ENCODE data around the gene PTH2. TPM values are rescaled to one million over a fixed set of nuclear protein-coding genes. Genes with fewer than 3 reads are reported as not detected.

Gene PTH2
- total and polyA plus RNA-seq, 10 of the 15 experiments (the other 5 are each of a cell fraction or from before 2014, with no cell fraction given): not detected

GRCh38 chr19:49420227-49420626 is 3.0 kb downstream of the PTH2 start:
- RAD21 ChIA-PET (ENCODE audit: unreplicated experiment): interaction anchor here (1.7 kb wide), 1 partner anchor 17 kb away, joined by 5 read pairs; no protein-coding TSS in a partner anchor
- ATAC-seq: no peak
- SMC1A ChIA-PET (ENCODE audit: uncharacterized antibody, unreplicated experiment): interaction anchor here (0.7 to 1.4 kb wide), 5 partner anchors 19 to 85 kb away, joined by 3 to 4 read pairs (median 3); partner anchors contain the start of gene CD37
- in situ Hi-C loops (cut with MboI) (no loop called here), intact Hi-C loops (cut with micrococcal nuclease; ENCODE audit: unreplicated experiment) (no loop called here)
- no TSS peak for BruUV-seq (replicated peaks)
- Histone ChIP-seq H3K4me3 (no peak overlapping the region), H3K4me1 (ENCODE audit: control insufficient read depth, insufficient read depth, low read length) (peaks cover 7% of the 10 kb centered on the region; the same call in 1 of the 2 replicates), H3K79me2 (ENCODE audit: control insufficient read depth, insufficient read depth, low read length) (no peaks in the 10 kb centered on the region), H3K36me3 (ENCODE audit: control insufficient read depth in 2 of 2, insufficient read depth in 2 of 2, low read length in 1 of 2) (no peaks in the 10 kb centered on the region), H3K9ac (ENCODE audit: control insufficient read depth, insufficient read depth, low read length) (no peak overlapping the region), H3K9me3 (replicated peaks; ENCODE audit: control insufficient read depth, insufficient read depth, low read length) (no peaks in the 10 kb centered on the region), H4K20me1 (ENCODE audit: control insufficient read depth, insufficient read depth) (no peaks in the 10 kb centered on the region), H3K4me2 (ENCODE audit: control insufficient read depth, insufficient read depth) (no peak overlapping the region), H3K27ac (ENCODE audit: control insufficient read depth, insufficient read depth) (no peak overlapping the region), H3K27me3 (replicated peaks in 1 of 2; ENCODE audit: control insufficient read depth in 2 of 2, insufficient read depth in 2 of 2, low read length in 1 of 2) (peaks cover 16 to 31% of the 10 kb centered on the region in 2 experiments), H2AFZ (ENCODE audit: control insufficient read depth, low read depth, low read length) (no peak overlapping the region)
- FAIRE-seq: no peak
- CTCF ChIA-PET: interaction anchor here (0.5 to 1.4 kb wide), 3 partner anchors 9 to 88 kb away, joined by 3 to 4 read pairs (median 4); no protein-coding TSS in a partner anchor
- no peak for TF ChIP-seq YY1 (IDR thresholded peaks at IDR 0.05; ENCODE audit: low read depth, low read length)
- TF ChIP-seq ZNF207 (IDR thresholded peaks at IDR 0.05; ENCODE audit: borderline replicate concordance): no peak
- TF ChIP-seq NFYB (IDR thresholded peaks at IDR 0.05; ENCODE audit: insufficient read depth, low read depth, low read length): no peak
- TF ChIP-seq ZBED1 (IDR thresholded peaks at IDR 0.05; ENCODE audit: borderline replicate concordance): no peak
- TF ChIP-seq ATF2 (IDR thresholded peaks at IDR 0.05; ENCODE audit: low read length): no peak
- TF ChIP-seq CEBPZ (IDR thresholded peaks at IDR 0.05; ENCODE audit: low read depth, low read length): no peak
- TF ChIP-seq ZZZ3 (IDR thresholded peaks at IDR 0.05; ENCODE audit: control insufficient read depth, insufficient read length, low read depth): no peak
- no peak for TF ChIP-seq ZNF217 (IDR thresholded peaks at IDR 0.05)
- no peak for TF ChIP-seq TCF12 (IDR thresholded peaks at IDR 0.05; ENCODE audit: low read depth, low read length)
- no peak for TF ChIP-seq BMI1 (IDR thresholded peaks at IDR 0.05; ENCODE audit: borderline replicate concordance)
- TF ChIP-seq MYB (IDR thresholded peaks at IDR 0.05; ENCODE audit: borderline replicate concordance, low read depth, low read length): no peak
- no peak for TF ChIP-seq POLR2AphosphoS5 (IDR thresholded peaks at IDR 0.05; ENCODE audit: low read length)
- no peak for TF ChIP-seq BACH1 (IDR thresholded peaks at IDR 0.05; ENCODE audit: borderline replicate concordance)
- no peak for TF ChIP-seq NFIC (IDR thresholded peaks at IDR 0.05; ENCODE audit: low read depth, low read length)
- TF ChIP-seq EED (IDR thresholded peaks at IDR 0.05; ENCODE audit: low read depth): no peak
- TF ChIP-seq HDAC2 (IDR thresholded peaks at IDR 0.05): no peak
- TF ChIP-seq MXI1 (IDR thresholded peaks at IDR 0.05; ENCODE audit: low read depth, low read length): no peak
- TF ChIP-seq DPF2 (IDR thresholded peaks at IDR 0.05): no peak
- no peak for TF ChIP-seq HSF1 (IDR thresholded peaks at IDR 0.05; ENCODE audit: low read depth, low read length)
- TF ChIP-seq SUPT20H (IDR thresholded peaks at IDR 0.05; ENCODE audit: borderline replicate concordance, control insufficient read depth, low read depth, low read length): no peak
- WGBS (ENCODE audit: insufficient coverage, insufficient replicate concordance, low lambda C conversion rate, missing lambda C conversion rate): 53% methylated on average over 2 of the region's 2 CpGs
- DNase-seq (ENCODE audit: low read depth, low spot score): no peak
- POLR2A ChIA-PET: interaction anchor here (0.5 kb wide), 1 partner anchor 441 kb away, joined by 4 read pairs; no protein-coding TSS in a partner anchor

All from GM12878 (cell line).